IPS-NIHi7 (cell line): Measurements from ENCODE around the gene KRTAP3-1.
"Not testable (repeated sequence)": the region's sequence is repeated elsewhere in the genome, so short reads cannot be mapped to it uniquely, and the experiment has no call there.

Source experiments
- DNase-seq: peaks from one replicate; pipeline ENCODE4 v3.0.0; 2012; ENCODE audit warnings: mixed read lengths; ENCODE audit errors: extremely low spot score

Gene KRTAP3-1

DNA sequence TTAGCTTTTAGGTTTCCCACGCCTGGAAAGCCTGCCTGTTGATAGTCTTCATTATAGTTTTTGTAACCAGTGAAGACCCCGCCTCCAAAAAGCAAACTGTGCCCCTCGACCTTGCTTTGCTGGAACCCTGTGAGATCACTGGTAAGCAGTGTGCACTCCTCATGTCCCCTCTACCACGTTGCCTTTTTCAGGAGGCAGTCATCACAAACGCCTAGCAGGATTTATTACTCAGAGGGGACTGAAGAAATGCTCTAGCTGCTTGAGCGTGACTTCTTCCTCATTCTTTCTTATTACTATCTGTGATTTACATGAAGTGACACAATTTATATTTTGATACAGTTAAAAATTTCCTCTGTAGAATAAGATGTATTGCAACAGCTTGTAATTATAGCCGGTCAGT, 6.5 kb upstream of the KRTAP3-1 start:
- DNase-seq: no peak

DNA sequence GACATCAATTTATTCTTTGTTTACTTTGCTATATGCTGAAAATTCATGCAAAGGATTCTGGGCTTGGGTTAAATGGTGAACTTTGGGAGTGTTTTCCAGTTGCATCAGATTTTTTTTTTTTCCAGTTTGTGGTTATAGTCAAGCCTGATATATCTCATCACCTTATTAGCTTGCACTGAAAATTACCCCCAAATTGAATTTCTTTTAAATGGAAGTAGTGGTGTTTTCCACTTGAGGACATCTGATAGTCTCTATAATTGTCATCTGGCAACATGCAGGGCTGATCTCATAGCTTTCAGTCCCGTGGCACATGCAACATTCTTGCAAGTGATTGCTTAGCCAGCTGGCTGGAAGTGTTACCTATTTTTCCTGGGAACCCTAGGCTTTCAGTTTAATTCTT, 4.7 kb upstream of the KRTAP3-1 start:
- no peak for DNase-seq

DNA sequence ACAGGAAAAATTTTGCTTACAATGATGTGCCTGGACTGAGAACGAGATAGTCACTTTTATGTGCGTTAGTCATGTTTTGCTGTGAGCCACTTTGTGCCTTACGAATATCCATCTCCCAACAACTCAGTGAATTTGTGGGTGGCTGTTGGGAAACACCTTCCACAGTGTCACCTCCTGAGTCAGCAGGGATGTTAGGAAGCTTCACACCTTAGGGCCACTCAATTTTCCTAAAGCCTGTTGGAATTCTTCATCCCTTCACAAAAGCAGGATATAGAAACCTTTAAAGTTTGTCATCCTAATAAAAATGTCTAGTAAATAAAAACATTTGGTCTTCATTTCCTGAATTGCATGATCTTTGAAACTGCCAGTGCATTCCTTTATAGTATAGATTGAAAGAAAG, 4.3 kb upstream of the KRTAP3-1 start:
- no peak for DNase-seq

DNA sequence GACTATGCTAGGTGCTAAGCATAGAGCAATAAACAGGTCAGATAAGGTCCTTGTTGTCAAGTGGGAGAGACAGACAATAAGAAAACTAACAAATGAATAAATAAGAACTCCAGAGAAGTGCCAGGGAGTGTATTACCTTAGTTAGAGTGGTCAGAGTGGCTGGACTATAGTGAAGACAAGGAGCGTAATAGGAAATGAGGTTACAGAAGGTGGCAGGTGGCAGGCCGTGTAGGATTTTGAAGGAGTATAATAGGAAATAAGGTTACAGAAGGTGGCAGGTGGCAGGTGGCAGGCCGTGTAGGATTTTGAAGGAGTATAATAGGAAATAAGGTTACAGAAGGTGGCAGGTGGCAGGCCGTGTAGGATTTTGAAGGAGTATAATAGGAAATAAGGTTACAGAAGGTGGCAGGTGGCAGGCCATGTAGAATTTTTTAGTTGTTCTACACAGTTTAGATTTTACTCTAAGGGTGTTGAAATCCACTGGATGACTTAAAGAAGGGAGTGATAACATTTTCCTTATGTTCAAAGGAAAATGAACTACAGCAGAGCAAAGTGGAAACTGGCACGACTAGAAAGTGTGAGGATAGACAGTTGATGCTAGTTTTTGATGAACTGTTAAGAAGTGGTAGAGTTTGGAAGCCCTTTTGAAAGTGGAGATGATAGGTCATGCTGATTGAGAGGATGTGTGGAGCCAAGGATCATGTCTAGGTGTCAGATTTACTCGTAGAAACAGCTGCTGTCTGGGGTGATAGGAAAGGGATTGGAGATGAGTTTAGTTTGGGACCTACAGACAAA, 3.6 kb upstream of the KRTAP3-1 start:
- DNase-seq: no peak

DNA sequence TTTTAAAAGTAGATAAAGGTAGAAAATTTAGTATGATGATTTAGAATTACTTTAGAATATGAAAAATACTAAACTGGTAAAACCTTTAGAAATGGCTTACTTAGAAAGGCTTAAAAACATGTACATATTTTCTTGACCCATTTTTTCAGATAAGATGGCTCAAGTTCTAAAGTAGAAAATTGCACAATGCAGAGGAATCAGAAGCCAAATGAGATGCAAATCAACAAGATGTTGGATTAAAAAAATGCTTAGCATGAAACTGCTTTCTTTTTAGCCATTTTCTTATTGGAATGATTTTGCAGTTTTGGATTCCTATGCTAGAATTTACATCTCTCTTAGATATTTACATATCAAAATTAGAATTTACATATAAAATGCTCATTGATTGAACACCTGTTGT, 1.5 kb upstream of the KRTAP3-1 start:
- DNase-seq: no peak

DNA sequence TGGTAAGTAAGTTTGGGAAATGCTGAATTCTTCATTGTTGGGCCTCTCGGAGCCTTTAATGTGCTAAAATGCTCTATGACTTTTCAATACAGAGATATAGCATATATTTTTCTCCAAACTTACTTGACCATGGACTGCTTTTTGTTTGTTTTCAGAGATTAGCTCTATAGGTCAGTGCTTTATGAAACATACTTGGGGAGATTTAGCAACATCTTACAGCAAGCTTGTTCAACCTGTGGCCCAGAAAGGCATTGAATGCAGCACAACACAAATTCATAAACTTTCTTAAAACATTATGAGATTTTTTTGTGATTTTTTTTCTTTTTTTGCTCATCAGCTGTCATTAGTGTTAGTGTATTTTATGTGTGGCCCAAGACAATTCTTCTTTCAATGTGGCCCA, 1.0 kb upstream of the KRTAP3-1 start:
- no peak for DNase-seq

DNA sequence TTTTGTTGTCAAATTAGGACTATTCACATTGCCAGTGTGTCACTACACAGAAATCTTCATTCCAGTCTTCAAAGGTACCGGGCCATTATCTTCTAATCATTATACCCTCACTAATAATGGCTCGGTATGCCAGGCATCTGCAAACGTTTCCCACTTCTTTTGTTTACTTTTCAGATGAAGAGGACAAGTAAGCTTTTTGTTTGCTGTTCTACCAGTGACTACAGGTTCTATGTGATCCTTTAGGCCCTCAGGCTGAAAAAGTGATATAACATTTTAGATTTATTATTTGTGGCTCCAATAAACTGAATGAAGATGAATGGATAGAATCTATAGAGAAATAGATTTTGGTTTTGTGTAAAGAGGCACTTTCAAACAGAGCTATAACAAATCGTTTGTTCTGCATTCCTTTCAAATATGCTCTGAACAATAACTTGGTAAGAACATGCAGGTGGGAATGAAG, 403 bp upstream of the KRTAP3-1 start:
- DNase-seq: no peak

DNA sequence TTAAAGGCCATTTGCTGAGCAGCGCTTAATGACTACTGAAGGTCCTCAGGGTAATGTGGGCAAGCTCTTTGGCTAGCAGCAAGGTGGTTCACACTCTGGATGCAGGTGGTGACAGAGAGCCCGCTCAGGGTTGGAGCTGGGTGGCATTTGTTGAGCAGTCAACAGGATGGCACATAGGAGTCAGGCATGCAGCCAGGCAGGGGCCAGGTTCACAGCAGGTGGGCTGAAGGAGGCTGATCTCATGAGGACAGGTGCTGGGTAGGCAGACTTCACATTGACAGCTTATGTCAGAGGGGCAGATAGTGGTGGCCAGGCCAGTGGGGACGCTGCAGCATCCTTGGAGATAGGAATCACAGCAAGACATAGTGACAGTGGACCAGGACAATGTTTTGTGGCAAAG, 4.5 kb downstream of the KRTAP3-1 start:
- no peak for DNase-seq

DNA sequence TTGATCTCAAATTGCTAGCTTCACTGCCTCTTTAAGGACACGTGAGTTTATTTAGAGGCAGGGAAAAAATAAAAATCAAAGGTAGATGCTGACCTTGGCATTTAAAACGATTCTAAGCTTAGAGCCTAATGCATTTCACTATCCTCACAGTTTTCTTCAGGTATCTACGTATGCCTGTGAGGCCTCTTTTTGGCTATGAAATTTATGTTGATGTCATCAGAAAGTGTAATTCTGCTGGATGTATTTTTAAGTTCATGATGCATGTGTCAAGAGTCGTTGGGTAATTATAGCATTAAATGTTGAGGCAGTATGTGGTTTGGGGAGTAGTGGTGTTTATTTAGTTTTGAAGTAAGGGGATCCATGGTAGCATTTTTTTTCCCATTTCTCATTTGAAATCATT, 5.0 kb downstream of the KRTAP3-1 start:
- no peak for DNase-seq

DNA sequence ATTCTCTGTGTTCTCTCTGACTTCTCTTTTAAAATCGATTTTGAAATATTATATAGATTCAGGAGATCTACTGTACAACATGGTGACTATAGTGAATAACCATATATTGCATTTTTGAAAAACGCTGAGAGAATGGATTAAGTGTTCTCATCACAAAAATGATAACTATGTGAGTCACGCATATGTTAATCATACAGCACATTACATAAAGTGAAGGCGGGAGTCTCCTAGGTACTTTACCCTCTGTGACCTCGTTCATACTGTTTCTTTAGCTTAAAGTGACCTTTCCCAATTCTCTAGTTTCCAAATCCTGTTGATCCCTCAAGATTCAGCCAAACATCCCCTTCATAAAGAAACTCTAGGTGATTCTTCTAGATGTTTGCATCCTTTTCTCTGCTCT, 6.1 kb downstream of the KRTAP3-1 start:
- DNase-seq: no peak

DNA sequence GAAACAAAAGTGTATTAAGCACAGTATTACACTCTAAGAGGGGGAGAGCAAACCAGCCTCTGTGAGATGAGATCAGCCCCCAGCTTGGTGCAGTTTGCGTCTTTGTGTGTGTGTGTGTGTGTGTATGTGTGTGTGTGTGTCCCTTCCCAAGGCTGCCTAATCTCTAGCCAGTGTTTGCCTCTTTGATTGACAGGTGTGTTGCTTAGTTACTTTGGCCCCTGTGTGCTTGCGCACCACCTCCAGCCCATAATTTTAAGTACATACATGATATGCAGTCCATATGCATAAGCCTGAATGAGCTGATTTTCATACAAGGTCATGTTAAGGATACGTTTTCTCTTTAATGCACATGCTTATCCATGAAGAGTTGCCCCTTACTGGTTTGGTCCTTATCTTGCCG, 7.1 kb downstream of the KRTAP3-1 start:
- DNase-seq: no peak

DNA sequence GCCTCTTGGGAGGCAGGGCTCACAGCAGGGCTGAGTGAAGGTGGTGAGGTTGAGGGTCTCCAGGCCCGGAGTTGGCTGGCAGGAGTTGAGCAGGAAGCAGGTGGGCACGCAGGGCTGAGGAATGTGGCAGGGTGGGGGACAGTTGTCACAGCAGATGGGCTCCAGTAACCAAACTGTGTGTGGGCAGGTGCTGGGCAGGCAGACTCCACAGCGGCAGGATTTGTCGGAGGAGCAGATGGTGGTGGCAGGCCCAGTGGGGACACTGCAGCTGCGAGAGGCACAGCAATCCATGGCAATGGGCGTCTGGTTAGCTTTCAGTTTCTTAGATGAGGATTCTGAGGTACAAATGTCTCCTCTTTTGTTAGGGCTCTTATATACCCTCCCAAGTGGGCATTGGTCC, 9.4 kb downstream of the KRTAP3-1 start, which contains the start of gene KRTAP3-2:
Gene KRTAP3-2 (minus strand): TSS at position 344 of the 400 bp plus-strand sequence. CDS start 53 bp downstream, at position 291.
- DNase-seq: not testable (repeated sequence)

DNA sequence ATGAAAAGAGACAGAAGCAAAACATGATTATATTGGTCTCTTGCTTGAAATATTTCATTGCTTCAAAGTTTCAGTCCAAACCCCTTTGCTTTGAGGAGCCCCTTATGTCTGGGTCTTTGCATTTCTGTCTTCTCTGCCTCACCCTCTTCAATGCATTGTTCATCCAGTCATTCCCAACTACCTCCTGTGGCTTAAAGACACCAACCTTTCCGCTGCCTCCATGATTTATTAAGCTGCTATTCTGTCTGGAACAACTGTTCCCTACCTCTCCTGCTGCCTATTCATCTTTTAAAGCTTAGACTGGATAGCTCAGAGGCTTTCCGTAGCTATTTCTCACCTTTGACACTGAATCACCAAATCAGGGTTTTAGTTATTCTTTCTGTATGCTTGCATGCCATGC, 11.6 kb downstream of the KRTAP3-1 start:
- no peak for DNase-seq

DNA sequence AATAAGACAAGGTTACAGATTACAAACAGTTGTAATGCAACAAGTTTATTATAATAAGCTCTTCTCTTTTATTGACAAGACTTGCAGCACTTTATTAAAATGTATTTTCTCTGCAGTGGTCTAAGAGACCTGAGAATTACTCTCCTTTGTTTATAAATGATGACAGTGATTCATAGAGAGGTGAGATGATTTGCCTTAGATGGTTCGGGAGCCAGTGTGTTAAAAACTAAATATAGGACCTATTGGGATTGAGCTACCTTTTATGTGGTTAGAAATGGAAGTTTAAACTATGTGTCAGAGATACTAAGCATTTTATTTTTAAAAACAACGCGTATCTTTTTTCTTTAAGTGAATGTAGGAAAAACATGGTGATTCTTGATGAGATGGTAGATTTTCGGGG, 12.1 kb downstream of the KRTAP3-1 start:
- DNase-seq: no peak

DNA sequence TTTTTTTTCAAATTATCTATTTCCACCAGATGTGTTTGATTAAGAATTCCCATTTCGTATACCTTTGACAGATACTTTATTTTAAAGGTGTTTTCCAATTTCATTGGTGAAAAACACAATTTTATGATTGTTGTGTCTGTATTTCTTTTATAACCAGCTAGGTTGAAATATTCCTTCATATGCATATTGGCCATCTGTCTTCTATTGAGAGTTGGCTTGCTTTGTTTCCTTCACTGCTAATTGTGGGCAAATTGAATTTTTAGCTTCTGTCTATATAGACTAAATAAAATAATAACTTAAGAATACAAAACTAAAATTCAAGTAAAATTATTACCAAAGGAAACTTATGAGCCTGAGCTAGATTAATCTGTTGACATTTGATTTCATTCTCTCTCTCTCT, 13.8 kb downstream of the KRTAP3-1 start:
- DNase-seq: no peak

DNA sequence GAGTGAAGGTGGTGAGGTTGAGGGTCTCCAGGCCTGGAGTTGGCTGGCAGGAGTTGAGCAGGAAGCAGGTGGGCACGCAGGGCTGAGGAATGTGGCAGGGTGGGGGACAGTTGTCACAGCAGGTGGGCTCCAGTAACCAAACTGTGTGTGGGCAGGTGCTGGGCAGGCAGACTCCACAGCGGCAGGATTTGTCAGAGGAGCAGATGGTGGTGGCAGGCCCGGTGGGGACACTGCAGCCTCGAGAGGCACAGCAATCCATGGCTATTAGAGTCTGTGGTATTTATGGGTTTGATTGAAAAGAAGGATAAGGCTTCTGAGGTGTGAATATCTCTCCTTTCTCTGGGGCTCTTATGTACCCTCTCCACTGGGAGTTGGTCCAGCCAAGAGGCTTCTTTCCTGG, 15.1 kb downstream of the KRTAP3-1 start, which contains the start of gene KRTAP3-3:
Gene KRTAP3-3 (minus strand): TSS at position 326 of the 400 bp plus-strand sequence. CDS start 67 bp downstream, at position 259.
- no peak for DNase-seq

DNA sequence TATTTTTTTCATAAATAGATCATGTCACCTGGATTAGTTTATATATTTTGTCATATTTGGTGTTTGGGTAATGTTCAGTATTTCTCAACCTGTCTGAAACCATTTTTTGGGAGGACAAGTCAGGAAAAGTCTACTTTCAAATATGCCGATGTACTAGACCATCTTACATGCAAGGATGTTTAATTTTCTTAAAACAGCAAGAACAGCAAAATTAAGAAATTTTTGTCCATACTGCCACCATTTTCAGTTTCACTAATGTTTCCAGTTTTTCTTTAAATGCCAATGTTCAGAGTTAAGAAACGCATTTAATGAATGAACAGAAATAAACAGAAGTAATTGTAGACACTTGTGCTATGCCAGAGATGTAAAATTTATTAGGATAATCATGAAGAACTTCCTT, 15.8 kb downstream of the KRTAP3-1 start:
- DNase-seq: no peak

DNA sequence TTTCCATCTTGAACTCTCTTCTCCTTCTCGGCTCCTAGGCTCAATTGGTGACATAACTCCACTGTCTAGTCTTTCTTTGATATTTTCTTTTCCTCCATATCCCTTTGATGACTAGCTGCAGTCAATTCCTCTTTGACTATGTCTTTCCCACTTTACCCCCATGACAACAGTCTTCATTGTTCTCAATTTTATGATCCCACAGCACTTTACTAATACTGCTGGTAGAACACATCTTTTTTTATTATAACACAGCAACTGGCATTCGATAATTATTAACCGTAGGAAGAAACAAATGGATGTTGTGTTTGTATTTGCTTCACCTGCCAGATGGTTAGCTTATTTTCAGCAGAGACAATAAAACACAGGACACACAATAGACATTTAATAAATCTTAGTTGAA, 16.3 kb downstream of the KRTAP3-1 start:
- no peak for DNase-seq

DNA sequence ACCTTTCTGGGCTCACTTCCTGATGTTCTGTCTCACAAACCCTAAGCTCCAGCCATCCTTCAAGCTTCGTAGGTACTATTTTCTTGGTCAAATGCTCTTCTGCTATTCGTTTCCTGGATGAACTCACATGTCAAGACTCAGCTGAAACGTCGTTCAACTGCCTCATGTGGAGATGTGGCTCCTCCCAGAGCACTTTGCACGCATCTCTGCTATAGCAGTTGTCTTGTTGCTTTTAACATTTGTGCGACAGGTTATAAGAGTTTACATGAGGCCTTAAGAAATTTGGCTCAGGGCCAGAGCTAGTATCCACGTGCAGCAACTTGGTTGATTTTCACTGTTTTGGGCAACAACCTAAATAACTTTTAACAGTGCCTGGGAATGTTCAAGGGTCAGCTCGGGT, 22.0 kb downstream of the KRTAP3-1 start:
- DNase-seq: no peak

DNA sequence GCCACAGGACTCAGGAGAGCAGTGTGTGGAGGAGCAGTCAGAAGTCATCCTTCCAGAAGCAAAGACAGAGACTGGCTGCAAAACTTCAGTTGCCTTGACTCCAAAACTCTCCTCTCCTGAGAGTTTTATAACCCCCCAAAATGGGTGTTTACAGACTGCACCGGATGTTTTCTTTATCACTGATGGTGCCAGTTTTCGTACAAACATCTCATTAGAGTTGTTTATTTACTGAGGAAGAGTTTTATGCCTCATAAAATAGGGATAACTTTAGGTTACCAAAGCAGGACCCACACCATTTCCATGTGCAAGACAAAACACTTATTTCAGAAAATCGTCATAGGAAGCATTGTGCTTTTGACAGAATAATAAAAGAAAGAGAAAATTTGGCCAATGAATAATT, 24.7 kb downstream of the KRTAP3-1 start, which contains the start of gene KRT40:
Gene KRT40 (minus strand): TSS at position 101 of the 400 bp plus-strand sequence. CDS start 53 bp downstream, at position 48.
- DNase-seq: no peak

DNA sequence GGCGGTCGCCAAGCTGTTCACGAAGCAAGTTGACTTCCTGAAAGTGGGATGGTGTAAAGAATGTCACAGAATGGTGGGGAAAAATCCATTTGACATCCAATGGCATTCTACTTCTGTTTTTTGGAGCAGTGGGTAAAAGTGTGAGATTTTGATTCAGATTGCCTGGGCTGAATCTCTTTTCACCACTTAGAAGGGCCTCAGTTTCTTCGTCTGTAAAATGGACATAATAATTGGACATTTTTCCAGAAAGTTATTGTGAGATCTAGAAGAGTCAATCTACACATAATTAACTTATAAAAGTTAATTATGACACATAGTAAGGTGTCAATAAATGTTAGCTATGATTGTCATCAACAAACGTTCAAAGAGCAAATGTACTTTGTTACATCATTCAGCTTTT, 27.8 kb downstream of the KRTAP3-1 start:
- DNase-seq: no peak

DNA sequence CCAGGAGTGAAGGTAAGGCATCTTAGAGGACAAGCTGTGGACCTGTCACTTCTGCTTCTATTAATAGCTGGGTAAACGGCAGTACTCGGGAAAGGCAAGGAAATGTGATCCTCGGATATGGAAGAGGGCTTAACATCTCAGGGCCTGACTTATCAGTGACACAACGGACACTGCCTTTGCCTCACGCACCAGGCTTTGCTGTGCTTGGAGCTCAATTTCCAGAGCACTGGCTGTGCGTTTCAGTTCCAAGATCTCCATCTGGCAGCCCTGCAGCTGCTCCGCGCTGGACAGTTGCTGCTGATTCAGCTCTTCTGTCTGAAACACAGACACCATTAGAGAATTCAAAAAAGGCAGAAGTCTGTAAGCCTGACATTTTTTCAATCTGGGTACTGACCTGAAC, 28.3 kb downstream of the KRTAP3-1 start:
- no peak for DNase-seq

DNA sequence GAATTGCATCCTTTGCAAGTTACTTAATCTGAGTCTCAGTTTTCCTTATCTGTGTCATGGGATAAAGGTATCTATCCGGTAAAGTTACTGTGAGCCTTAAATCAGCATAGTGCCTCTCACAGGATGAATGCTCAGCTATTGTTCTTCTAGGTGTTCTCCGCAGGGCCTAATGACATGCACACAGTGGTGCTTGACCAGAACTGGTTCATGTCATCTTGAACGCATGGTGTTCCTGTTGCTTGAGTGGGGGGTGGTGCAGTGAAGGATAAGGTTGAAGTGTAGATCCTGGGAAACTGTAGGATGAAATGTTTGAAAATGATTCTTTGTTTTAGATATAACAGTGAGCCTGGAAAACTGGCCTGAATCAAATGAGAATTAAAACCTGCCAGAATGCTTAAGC, 28.8 kb downstream of the KRTAP3-1 start:
- no peak for DNase-seq
